ENCODE results near the gene PRKAR2B. TPM values are rescaled to one million over a fixed set of nuclear protein-coding genes. Genes with fewer than 3 reads are reported as not detected.

Gene PRKAR2B
- total and polyA plus RNA-seq, 2 experiments from 2014 or later = 42.3 to 70.4 TPM

GRCh38 chr7:107208024-107208521 lies 163.6 kb downstream of the PRKAR2B start:
- Histone ChIP-seq H3K4me3 (no peak overlapping the region), H3K4me1 (ENCODE audit: low read depth) (no peaks in the 10 kb centered on the region)
- TF ChIP-seq CTCF (IDR thresholded peaks at IDR 0.05; ENCODE audit: low read depth, low read length) = no peak

DNA sequence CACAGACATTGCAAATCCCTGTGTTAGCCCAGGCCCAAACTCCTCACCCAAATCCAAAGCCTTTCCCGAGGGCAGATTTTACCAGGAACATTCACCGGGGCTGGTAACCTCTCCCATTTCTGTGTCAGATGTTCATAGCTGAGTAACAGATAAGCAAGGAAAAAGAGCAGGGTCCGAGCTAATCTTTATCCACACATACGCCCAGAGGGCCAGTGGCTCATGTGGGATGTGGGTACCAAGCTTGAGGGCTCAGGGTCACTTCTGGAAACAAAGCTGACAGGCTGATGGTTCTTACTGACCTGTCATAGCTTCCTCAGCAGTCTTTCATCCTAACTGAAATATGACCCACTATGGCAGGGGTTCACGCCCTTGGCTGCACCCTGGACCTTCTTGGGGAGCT lies 164.1 kb downstream of the PRKAR2B start:
- Histone ChIP-seq H3K36me3 (peaks cover 3% of the 10 kb centered on the region), H3K27me3 (no peaks in the 10 kb centered on the region), H3K9me3 (ENCODE audit: low read depth) (no peaks in the 10 kb centered on the region), H3K4me1 (ENCODE audit: low read depth) (no peaks in the 10 kb centered on the region), H3K27ac (peak overlapping the region; percentile 29), H3K4me3 (no peak overlapping the region)
- no peak for TF ChIP-seq CTCF (IDR thresholded peaks at IDR 0.05; ENCODE audit: low read depth, low read length)
- no peak for DNase-seq (ENCODE audit: low read depth in 1 of 2, low spot score in 1 of 2)

More at GRCh38 chr7:107208024-107208521, 163.6 kb downstream of the PRKAR2B start:
- H3K27ac ChIP-seq = peak overlapping the region; percentile 29
- peak in 1 of 2 donors; percentile 32 for DNase-seq (ENCODE audit: low read depth in 1 of 2, low spot score in 1 of 2)
- peaks cover 3% of the 10 kb centered on the region for H3K36me3 ChIP-seq
- no peaks in the 10 kb centered on the region for H3K9me3 ChIP-seq (ENCODE audit: low read depth)
- H3K27me3 ChIP-seq = no peaks in the 10 kb centered on the region

- Histone ChIP-seq H3K27me3 (no peaks in the 10 kb centered on the region), H3K27ac (no peak overlapping the region), H3K36me3 (peaks cover 3% of the 10 kb centered on the region), H3K9me3 (ENCODE audit: low read depth) (no peaks in the 10 kb centered on the region), H3K4me1 (ENCODE audit: low read depth) (no peaks in the 10 kb centered on the region), H3K4me3 (no peak overlapping the region)
- DNase-seq (ENCODE audit: low read depth in 1 of 2, low spot score in 1 of 2) = peak in 1 of 2 donors; percentile 47
- TF ChIP-seq CTCF (IDR thresholded peaks at IDR 0.05; ENCODE audit: low read depth, low read length) = no peak
These were observed 165.1 kb downstream of the PRKAR2B start for GRCh38 chr7:107209565-107209964.

DNA sequence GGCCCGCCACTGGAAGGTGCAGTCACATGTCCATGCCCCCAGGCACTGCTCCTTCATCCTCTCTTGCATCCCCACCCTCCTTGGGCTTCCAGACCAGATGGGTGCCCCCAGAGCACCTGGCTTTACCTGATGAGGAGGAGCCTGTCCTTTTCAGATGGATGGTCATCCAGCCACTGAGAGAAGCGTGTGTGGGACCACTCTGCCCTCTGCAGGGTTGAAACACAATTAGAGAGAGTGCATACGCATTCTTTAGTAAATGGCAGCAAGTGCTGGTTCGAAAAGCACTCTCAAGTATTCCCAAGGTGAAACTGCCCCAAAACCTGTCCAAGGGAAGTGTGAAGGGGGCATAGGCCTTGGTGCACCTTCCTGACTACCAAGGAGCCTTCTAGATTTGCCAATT lies 165.9 kb downstream of the PRKAR2B start:
- no peak overlapping the region for H3K27ac ChIP-seq
- DNase-seq (ENCODE audit: low read depth in 1 of 2, low spot score in 1 of 2) = no peak

More for the DNA sequence above, 165.9 kb downstream of the PRKAR2B start:
- H3K36me3 ChIP-seq = peaks cover 3% of the 10 kb centered on the region
- H3K27me3 ChIP-seq = no peaks in the 10 kb centered on the region
- no peaks in the 10 kb centered on the region for H3K9me3 ChIP-seq (ENCODE audit: low read depth)
- no peak for TF ChIP-seq CTCF (IDR thresholded peaks at IDR 0.05; ENCODE audit: low read depth, low read length)
- H3K4me3 ChIP-seq = no peak overlapping the region
- no peaks in the 10 kb centered on the region for H3K4me1 ChIP-seq (ENCODE audit: low read depth)

Other genes with a start within 250 kb of the PRKAR2B start
- gene PIK3CG, start 179.4 kb upstream of the PRKAR2B start, total RNA-seq = 0.12 TPM in 1 of 2 replicates, not detected in the other
- gene PIK3CG, start 179.4 kb upstream of the PRKAR2B start, polyA plus RNA-seq = not detected in 2 replicates
- gene HBP1, start 124.3 kb downstream of the PRKAR2B start, total RNA-seq = 55.1 and 56.0 TPM in 2 replicates
- gene HBP1, start 124.3 kb downstream of the PRKAR2B start, polyA plus RNA-seq = 66.0 and 81.7 TPM in 2 replicates